NCI-H526 (cell line): ENCODE data around the gene FAM83G.
"Not testable (repeated sequence)": the region's sequence is repeated elsewhere in the genome, so short reads cannot be mapped to it uniquely, and the experiment has no call there.

Experiments
- DNase-seq, 2 experiments: peaks; one replicate each; lab custom pipeline; 2025; lab: John Stamatoyannopoulos, UW

FAM83G gene

GRCh38 chr17:19004421-19005136 lies at the start of gene FAM83G:
Gene FAM83G (minus strand): TSS chr17:19004764. CDS start chr17:19004041, 723 bp downstream.
- DNase-seq, result peak in 1 of 2 experiments; percentile 57

- DNase-seq, result not testable (repeated sequence)
Observed at GRCh38 chr17:19048826-19049225, 44.3 kb upstream of the FAM83G start.

- DNase-seq, result not testable (repeated sequence)
Observed at GRCh38 chr17:19047510-19047909, 42.9 kb upstream of the FAM83G start.

GRCh38 chr17:19046782-19047375 lies 42.3 kb upstream of the FAM83G start, which contains the start of gene GRAP:
Gene GRAP (minus strand): TSS chr17:19046957. CDS start chr17:19046926, 31 bp downstream.
- not testable (repeated sequence) for DNase-seq

- not testable (repeated sequence) for DNase-seq
Observed at GRCh38 chr17:19044643-19045042, 40.1 kb upstream of the FAM83G start.

GRCh38 chr17:19043032-19043431 lies 38.5 kb upstream of the FAM83G start:
- DNase-seq, result not testable (repeated sequence)

GRCh38 chr17:19042369-19042768 lies 37.8 kb upstream of the FAM83G start:
- not testable (repeated sequence) for DNase-seq

- not testable (repeated sequence) for DNase-seq
Observed at GRCh38 chr17:19041871-19042270, 37.3 kb upstream of the FAM83G start.

GRCh38 chr17:19040350-19040749 lies 35.8 kb upstream of the FAM83G start:
- DNase-seq, result not testable (repeated sequence)

- DNase-seq, result not testable (repeated sequence)
Observed at GRCh38 chr17:19038730-19039129, 34.2 kb upstream of the FAM83G start.

GRCh38 chr17:19038007-19038406 lies 33.4 kb upstream of the FAM83G start:
- not testable (repeated sequence) for DNase-seq

- not testable (repeated sequence) for DNase-seq
Observed at GRCh38 chr17:19037547-19037946, 33.0 kb upstream of the FAM83G start.

- not testable (repeated sequence) for DNase-seq
Observed at GRCh38 chr17:19036186-19036585, 31.6 kb upstream of the FAM83G start.

GRCh38 chr17:19032377-19032988 lies 27.9 kb upstream of the FAM83G start:
- not testable (repeated sequence) for DNase-seq

- not testable (repeated sequence) for DNase-seq
Observed at GRCh38 chr17:19031729-19032128, 27.2 kb upstream of the FAM83G start.

- DNase-seq, result not testable (repeated sequence)
Observed at GRCh38 chr17:19030771-19031449, 26.3 kb upstream of the FAM83G start.

GRCh38 chr17:19029740-19030139 lies 25.2 kb upstream of the FAM83G start:
- DNase-seq, result not testable (repeated sequence)

- not testable (repeated sequence) for DNase-seq
Observed at GRCh38 chr17:19028671-19029070, 24.1 kb upstream of the FAM83G start.

GRCh38 chr17:19024101-19025078 lies 19.8 kb upstream of the FAM83G start:
- DNase-seq, result no peak

- no peak for DNase-seq
Observed at GRCh38 chr17:19023209-19023999, 18.8 kb upstream of the FAM83G start.
